GM18907 (cell line): ENCODE results near the gene RIPOR3.
"Not testable (repeated sequence)": the region's sequence is repeated elsewhere in the genome, so short reads cannot be mapped to it uniquely, and the experiment has no call there.

ENCODE experiments used
- ATAC-seq: cut with Tn5 transposase; IDR thresholded peaks from one replicate; pipeline ENCODE4 v1.9.1; 2021; ENCODE audit warnings: mild to moderate bottlenecking, moderate library complexity; ENCODE audit not compliant: unreplicated experiment

RIPOR3 gene

DNA sequence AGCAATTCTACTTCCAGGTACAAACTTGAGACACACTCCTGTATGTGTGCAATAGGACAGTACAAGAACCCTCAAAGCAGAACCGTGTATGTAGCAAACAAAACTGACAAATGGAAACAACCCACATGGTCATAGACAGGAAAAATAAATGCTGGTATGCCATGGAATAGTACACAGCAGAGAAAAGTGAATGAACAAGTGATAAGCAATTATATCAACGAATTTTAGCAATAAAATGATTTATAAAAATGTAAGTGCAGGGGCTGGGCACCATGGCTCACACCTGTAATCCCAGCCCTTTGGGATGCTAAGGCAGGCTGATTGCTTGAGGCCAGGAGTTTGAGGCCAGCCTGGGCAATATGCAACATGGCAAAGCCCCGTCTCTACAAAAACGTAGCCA lies 9.3 kb downstream of the RIPOR3 start:
- no peak for ATAC-seq

DNA sequence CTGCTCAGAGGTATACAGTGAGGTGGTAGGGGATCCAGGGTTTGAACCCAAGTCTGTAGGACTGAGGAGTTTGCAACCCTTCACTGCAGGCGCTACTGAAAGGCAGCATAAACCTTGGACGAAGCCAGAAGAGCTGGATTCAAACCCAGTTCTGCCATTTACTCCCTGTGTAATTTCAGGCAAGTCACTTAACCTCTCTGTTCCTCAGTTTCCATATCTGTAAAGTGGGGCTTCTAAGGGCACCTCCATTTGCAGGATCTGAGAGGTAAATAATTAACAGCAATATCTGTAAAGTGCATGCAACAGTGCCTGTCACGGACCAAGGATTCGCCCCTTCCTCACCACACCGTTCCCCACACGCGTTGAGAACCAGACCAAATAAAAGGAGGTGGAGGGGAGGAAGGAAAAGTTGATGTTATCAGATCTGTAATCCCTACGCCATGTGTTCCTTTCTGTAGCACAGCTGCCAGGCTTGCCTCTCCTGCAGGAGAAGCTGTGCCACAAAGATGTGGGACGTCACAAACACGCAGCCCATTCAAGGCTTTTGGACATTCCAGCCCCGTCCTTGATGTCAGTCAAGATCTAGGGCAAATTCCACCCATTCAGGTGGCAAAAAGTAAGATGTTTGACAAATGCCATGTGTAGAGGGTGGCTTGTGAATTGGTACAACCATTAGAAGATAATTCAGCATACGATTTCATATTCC lies 9.8 kb downstream of the RIPOR3 start:
- ATAC-seq = no peak

DNA sequence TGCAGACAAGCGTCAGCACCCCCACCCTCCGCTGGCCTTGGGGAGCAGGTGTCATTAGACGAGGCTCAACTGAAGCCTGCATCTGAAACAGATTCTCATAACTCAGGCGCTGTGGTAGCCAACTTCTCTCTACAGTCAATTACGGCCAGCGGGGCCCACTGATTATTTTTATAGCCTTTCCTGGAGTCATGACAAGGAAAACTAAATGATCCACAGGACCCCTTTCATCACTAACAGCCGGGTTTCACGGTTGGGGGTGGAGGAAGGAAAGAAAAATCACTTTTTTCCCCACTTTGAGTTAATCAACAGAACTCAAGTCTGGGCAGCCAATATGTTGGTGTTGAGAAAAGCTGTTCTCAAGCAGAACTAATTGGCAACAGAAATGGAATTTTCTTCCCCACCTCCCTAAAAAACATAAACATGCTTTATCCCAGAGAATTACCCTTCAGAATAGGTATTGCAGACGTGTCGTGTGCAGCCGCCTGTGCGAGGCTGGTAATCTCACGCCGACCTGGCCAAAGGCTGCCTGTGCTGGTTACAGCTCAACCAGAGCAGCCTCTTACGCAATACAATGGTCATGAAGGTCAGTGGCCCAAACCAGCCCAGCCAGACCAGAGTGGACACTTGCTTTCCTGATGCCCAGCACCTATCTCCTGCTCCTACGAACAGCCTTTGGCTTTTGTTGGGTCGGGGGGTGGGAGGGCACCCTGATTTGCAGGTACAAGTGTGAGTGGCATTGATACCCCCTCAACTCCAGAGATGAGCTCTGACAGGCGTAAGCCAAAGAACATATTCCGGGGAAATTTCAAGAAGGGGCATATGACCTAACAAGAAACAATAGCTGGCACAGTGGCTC lies 11.0 kb downstream of the RIPOR3 start:
- no peak for ATAC-seq

DNA sequence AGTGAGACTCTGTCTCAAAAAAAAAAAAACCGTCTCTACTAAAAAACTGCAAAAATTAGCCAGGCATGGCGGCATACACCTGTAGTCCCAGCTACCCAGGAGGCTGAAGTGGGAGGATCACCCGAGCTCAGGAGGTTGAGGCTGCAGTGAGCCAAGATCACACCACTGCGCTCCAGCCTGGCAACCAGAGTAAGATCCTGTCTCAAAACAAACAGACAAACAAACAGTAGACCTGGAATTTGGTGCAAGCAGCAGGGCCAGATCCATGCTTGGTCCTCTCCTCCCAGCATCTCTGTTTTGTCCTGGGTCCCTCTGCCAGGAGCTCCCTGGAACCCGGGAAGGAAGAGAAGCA lies 11.6 kb downstream of the RIPOR3 start:
- ATAC-seq = no peak

DNA sequence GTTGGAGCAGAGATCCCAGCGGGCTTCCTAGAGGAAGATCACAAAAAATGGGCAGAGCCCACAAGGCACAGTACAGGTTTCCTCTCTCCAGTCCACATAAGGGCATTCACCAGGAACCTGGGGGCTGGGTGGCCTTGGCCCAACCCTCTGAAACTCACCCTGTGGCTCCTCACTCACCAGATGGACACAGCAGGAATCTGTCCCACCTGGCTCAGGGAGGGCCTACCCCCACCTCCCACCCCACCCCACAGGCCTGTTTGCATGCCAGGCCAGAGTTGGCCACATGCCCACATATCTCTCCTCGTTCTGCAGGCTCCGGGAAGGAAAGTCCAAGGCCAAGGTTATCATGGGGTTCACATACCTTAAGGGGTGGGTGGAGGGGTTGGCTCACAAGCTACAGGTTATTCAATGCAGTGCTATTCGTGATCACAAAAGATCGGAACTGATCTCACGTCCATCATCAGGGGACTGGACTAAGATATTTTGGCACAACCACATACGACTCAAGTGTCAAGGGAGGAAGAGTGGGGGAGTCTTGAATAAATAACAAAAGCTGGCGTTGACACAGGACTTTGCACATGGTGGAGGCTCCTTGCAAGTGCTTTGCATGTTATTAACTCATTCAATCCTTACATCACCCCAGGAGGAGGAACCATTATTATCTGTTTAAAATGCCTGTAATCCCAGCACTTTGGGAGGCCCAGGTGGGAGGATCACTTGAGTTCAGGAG lies 13.0 kb downstream of the RIPOR3 start:
- no peak for ATAC-seq

DNA sequence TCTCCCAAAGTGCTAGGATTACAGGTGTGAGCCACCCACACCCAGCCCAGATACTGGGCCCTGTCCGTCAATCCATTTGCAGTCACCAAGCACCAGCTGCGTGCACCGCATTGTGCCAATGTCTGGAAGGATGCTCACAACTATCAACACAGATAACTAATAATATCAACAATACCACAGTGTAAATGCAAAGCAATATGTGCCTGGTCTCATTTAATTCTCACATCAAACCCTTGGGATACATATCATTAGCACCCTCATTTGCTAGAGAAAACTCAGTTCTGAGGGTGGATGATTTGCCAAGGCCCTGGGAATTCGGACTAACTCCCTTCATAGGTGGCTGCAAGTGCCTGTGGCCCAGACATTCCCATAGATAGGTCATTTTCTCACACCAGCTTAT lies 14.5 kb downstream of the RIPOR3 start:
- no peak for ATAC-seq

DNA sequence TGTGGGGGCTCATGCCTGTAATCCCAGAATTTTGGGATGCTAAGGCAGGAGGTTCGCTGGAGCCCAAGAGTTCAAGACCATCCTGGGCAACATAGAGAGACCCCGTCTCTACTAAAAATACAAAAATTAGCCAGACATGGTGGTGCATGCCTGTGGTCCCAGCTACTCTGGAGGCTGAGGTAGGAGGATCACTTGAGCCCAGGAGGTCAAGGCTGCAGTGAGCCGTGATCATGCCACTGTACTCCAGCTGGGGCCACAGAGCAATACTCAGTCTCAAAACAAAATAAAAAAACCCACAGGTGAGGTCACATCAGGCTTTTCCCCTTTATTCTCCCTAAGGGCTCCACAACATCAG lies 15.0 kb downstream of the RIPOR3 start:
- not testable (repeated sequence) for ATAC-seq

DNA sequence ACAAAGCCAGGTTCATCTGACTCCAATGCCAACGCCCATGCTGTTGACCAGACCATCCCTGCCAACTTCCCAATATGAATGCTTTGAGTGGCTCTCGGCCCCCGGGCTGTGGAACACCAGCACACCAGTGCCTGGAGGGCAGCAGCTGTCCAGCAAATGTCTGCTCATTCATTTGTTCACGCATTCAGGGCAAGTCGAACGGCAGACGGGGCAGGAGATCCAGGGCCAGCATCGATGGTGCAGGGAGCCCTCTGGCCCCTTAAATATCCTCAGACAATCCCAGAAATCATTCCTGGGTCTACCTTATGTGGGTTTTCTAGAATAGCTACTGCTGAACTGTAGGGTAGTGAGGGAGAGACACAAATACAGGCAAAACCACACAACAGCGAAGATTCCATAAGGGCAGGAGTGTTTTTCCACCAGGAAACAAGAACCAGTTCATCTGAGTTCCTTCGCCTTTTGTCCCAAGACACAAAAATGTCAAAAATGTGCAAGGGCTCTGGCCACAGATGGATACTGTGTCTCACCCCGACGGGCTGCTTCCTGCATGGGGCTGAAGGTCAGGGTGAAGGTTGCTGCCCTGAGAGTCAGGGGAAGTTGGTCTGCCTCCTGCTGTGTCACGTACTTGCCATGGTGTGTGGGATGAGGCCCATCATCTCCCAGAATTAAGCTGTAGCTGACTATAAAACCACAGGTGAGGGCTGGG lies 15.5 kb downstream of the RIPOR3 start:
- ATAC-seq = no peak

DNA sequence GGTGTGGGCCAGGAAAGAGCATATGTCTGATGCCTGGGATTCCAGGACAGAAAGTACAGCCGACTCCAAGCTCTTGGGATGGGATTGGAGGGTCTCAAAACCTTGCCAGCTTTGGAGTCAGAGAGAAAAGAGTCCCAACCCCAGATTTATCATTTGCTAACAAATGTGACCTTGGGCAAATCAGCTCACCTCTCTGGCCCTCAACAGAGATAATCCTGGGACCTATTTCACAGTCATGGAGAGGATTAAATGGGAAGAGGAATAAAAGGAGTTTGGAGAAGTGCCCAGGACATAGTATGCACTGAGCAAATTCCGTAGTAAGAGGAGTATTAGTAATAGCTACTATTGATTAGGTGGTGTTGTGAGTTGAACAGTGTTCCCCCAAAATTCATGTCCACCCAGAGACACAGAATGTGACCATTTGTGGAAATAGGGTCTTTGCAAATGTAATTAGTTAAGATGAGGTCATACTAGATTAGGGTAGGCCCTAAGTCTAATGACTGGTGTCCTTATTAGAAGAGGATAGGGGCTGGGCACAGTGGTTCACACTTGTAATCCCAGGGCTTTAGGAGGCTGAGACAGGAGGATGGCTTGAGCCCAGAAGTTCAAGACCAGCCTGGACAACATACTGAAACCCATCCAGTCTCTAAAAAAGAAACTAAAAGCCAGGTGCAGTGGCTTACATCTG lies 17.1 kb downstream of the RIPOR3 start:
- no peak for ATAC-seq

DNA sequence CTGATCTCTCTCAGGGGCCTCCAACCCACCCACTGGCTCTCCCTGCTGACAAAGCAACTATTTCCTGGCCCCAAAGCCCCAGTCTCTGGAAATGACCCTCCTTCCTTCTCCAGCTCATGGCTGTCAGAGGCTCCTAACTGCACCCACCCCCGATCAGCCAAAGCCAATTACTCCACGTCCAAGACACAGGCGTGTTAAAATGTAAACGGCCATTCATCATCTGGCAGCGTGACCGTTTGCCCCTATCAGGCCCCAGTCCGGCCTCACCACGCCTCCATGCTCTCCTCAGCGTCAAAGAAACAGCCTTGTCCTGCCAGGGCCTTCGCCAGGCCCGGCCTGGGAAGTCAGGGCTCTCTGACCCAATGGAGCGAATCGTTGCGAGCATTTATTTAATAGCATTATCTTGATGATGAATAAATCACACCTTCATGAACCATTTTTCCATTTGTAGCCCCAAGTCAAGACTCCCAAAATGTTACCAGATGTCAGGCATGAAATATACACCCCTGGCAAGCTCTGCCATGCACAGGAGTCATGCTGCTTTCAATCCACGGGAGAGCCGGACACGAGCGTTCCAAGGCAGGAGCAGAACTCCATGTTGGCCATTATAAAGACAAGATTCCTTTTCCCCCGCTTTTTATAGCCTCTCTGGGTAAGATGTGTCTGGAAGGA lies 17.7 kb downstream of the RIPOR3 start:
- ATAC-seq = no peak

DNA sequence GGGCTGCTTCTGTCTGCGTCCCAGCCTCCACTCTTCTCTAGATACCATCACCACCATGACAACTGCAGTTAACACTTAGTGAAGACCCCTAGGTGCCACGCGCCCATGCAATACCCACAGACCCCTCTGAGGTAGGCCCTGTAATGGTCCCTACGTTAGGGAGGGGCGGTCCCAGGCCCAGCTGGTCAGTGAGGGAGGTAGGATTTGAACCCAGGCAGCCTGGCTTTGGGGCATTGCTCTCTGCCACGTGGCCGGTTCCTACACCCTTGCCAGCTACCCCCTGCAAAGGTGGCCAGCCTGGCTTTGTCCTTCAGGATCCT lies 18.2 kb downstream of the RIPOR3 start:
- ATAC-seq = no peak

DNA sequence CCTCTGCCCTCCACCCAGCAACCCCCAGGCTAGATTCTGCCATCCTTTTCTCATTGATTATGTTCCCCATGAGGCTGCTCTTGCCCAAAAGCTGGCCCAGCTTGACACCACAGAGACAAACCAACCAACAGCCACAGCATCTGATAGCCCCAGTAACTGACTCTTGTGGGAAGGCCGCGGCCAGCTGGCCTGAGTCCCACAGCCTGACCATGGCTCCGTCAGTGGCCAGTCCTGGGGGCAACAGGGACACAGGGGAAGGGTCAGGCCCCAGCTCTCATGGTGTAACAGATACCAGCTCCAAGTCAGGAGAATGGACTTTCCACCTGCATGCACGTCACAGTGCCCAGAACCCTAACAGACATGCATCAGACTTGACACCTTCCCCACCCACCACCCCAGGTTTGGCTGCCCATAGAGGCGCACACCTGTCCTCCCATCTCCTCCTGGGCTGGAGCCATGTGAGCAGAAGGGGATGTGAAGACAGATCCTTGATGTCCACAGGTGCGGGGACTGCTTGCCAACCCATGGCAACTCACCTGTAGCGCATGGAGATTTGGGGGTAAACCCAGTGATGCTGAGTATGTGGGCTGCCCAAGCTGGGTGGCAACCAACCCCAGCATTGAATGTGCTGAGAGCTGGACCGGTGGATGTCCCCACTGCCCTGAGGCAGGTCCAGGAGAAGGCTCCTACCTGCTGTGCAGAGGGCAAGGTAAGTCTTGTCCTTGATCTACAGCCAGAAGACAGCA lies 18.8 kb downstream of the RIPOR3 start:
- ATAC-seq = no peak

DNA sequence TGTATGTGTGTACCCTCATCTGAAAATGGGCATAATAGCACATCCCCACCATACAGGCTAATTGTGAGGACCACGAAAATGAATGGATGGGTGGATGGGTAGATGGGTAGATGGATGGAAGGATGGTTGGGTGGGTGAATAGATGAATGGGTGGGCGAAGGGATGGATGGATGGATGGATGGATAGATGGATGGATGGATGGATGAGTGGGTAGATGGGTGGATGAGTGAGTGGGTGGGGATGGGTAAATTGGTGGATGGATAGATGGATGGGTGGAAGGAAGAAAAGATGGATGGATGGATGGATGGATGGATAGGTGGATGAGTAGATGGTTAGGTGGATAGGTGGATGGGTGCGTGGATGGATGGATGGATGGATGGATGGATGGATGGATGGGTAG lies 19.7 kb downstream of the RIPOR3 start:
- ATAC-seq = no peak

DNA sequence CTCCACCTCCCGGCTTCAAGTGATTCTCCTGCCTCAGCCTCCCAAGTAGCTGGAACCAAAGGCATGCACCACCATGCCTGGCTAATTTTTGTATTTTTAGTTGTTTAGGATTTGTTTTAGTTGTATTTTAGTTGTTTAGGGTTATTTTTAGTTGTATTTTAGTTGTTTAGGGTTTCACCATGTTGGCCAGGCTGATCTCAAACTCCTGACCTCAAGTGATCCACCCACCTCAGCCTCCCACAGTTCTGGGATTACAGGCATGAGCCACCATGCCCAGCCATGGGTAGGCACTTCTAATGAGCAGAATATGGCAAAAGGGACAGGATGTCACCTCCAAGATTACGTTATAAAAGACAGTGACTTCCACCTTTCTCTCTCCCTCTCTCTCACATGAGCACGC lies 20.3 kb downstream of the RIPOR3 start:
- not testable (repeated sequence) for ATAC-seq

DNA sequence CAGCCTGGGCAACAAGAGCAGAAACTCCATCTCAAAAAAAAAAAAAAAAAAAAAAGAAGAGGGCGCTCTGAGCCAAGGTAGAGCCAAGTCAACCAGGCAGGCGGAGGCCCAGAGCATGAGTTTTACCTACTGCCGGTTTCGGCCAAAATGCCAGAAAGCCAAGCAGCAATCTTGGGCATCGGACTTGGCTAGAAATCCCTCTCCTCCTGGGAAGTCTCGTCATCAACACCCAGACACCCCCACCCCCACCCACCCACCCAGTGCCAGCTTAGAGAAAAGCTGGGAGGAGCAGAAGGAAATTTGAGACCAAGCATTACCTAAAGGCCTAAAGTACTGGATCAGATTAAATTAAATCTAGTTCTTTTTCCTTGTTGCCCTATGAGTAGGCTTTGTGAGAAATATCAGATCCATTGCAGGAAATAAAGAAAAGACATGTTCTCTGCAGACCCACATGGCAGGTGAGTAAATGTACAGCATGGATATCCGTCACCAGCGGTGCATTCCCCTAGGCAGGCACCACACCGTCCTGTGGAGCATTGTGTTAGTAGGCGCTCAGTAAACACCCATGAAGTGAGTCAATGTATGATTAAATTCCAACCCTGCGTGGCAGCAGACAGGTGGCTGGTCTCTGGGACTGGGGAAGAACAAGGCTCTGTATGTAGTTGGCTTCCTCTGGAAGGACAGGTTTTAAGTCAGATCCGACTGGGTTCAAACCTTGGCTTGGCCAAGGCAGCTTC lies 21.0 kb downstream of the RIPOR3 start:
- ATAC-seq = no peak

DNA sequence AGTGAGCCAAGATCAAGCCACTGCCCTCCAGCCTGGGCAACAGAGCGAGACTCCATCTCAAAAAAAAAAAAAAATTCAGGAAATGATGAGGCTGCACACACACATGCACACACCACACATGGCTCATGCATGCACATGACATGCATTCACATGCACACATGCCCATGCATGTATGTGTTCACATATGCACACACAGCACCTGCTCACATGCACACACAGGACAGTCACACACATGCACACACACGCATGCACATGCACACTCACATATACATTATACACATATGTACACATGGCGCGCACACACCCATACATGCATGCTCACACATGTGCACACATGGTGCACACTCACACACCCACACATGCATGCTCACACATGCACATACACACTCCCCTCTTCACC lies 22.5 kb downstream of the RIPOR3 start:
- no peak for ATAC-seq

DNA sequence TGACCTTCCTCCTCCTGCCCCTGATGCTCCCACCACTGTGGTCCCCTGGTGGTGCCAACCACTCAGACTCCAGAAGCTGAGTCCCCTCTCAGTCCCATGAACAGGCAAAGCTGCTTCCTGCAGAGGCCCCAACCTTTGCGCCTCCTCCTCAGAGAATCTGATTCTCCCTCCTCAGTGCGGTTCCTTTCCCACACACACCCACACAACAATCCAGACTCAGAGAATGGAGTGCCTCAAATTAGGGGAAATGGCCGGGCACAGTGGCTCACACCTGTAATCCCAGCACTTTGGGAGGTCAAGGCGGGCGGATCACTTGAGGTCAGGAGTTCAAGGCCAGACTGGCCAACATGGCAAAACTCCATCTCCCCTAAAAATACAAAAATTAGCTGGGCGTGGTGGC lies 23.0 kb downstream of the RIPOR3 start:
- ATAC-seq = no peak

DNA sequence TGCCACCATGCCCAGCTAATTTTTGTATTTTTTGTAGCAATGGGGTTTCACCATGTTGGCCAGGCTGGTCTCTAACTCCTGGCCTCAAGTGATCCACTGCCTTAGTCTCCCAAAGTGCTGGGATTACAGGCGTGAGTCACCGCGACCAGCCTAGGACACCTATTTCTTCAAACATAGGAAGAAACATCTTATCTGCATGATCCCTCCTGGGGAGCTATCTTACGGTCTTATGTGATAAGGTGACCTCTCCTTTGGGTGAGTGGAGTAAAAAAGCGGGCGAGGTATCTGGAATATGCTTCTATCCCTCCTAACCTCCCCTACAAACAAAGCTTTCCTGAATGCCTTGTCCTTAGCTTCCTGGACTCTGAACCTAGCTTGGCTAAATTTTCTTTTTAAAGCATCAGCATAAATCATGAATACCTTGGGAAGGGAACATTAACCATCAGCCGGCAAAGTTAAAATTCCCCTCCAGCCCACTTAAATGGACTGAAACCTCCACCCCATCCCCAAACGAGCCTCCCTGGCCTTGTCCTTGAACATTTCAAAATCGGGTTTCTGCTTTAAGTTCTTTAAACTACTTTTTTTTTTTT lies 24.5 kb downstream of the RIPOR3 start:
- no peak for ATAC-seq

DNA sequence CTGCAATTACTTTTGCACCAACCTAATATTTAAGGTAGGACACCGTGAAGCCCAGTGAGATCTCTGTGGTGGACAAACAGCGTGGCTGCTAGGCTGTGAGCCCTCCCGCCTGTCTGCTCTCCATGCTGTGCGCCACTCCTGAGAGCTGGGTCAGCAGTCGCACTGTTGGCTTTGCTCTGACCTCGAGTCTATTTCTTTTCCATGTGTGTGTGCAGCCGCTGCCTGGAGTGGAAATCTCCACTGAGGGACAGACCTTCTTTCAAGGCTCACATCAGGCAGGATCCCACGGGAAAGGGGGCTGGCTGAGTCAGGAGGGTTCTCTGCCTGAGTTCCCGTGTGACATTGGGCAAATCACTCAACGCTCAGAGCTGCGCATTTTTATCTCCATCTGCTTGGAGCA lies 27.1 kb downstream of the RIPOR3 start:
- no peak for ATAC-seq
